K562 (cell line): Measurements from ENCODE around the gene ZMAT2. TPM values are rescaled to one million over a fixed set of nuclear protein-coding genes. Genes with fewer than 3 reads are reported as not detected.

Source experiments
- CBFA2T3 ChIP-seq: fragments of 450-650 bp; IDR thresholded peaks from 2 replicates; pipeline ENCODE4 v1.6.1; 2017
- CXXC5 ChIP-seq: fragments of 250-450 bp; sonication (Bioruptor Pico); IDR thresholded peaks from 2 replicates; pipeline ENCODE4 v1.8.0; 2022; ENCODE audit warnings: inconsistent platforms, mild to moderate bottlenecking, moderate library complexity
- ESRRA ChIP-seq: fragments of 450-650 bp; IDR thresholded peaks from 2 replicates; pipeline ENCODE4 v1.6.1; 2014; ENCODE audit warnings: low read depth, mild to moderate bottlenecking, moderate library complexity, borderline replicate concordance
- FOXM1 ChIP-seq, 2 experiments: fragments of 450-650 bp in 1 of 2; sonication (generic) in 1 of 2; formaldehyde crosslinking in 1 of 2; IDR thresholded peaks; 2 replicates each; pipeline versions ENCODE4 v1.6.1 to v1.9.0; 2017 to 2022; ENCODE audit warnings: low read depth in 2 of 2, mild to moderate bottlenecking in 2 of 2, missing genetic modification reagents in 1 of 2, moderate library complexity in 1 of 2
- GATA2 ChIP-seq: sonication (generic); formaldehyde crosslinking; IDR thresholded peaks from 2 replicates; pipeline ENCODE4 v1.4.0; 2020; ENCODE audit warnings: mild to moderate bottlenecking, missing genetic modification reagents
- GTF2F1 ChIP-seq: IDR thresholded peaks from 2 replicates; pipeline ENCODE4 v1.6.1; 2011; ENCODE audit warnings: low read depth, low read length, improper control_type of control experiment
- KLF16 ChIP-seq: IDR thresholded peaks from 2 replicates; pipeline ENCODE4 v1.6.1; 2016; ENCODE audit warnings: antibody characterized with exemption
- LCOR ChIP-seq: sonication (generic); formaldehyde crosslinking; IDR thresholded peaks from 2 replicates; pipeline ENCODE4 v1.8.0; 2022; ENCODE audit warnings: mild to moderate bottlenecking, missing genetic modification reagents
- NCOA6 ChIP-seq: fragments of 450-650 bp; IDR thresholded peaks from 2 replicates; pipeline ENCODE4 v1.6.1; 2017; ENCODE audit warnings: mild to moderate bottlenecking
- NCOR1 ChIP-seq: fragments of 450-650 bp; IDR thresholded peaks from 2 replicates; pipeline ENCODE4 v1.6.1; 2016; ENCODE audit warnings: mild to moderate bottlenecking, moderate library complexity
- RBM14 ChIP-seq: fragments of 200-400 bp; formaldehyde crosslinking; IDR thresholded peaks from 2 replicates; pipeline ENCODE4 v1.6.1; 2018; ENCODE audit warnings: low read depth, mild to moderate bottlenecking, low read length, moderate library complexity, borderline replicate concordance; ENCODE audit not compliant: insufficient read depth
- SMARCA4 ChIP-seq: fragments of 450-650 bp; IDR thresholded peaks from 2 replicates; pipeline ENCODE4 v1.6.1; 2016
- SOX6 ChIP-seq: fragments of 450-650 bp; IDR thresholded peaks from 2 replicates; pipeline ENCODE4 v1.6.1; 2014; ENCODE audit warnings: mild to moderate bottlenecking
- TBP ChIP-seq: optimal IDR thresholded peaks from 2 replicates; pipeline ENCODE3; 2011; ENCODE audit warnings: low read depth, low read length, improper control_type of control experiment
- ZEB2 ChIP-seq: fragments of 450-650 bp; IDR thresholded peaks from 2 replicates; pipeline ENCODE4 v1.6.1; 2016
- ZNF175 ChIP-seq: fragments of 200-800 bp; sonication (Bioruptor generic); IDR thresholded peaks from 2 replicates; pipeline ENCODE4 v1.6.1; 2016; ENCODE audit warnings: low read depth, mild to moderate bottlenecking, missing genetic modification characterization, missing compliant biosample characterization
- polyA plus RNA-seq, 8 experiments: library from polyadenylated mRNA; depleted of rRNA in 4 of 8; stranded (reverse) in 5 of 8; unstranded in 3 of 8; fragments of >200 nt; fragmentation: Nextera tagmentation in 2 of 8; fragmentation: Illumina TruSeq in 1 of 8; extraction: Ambion mirVana in 2 of 8; extraction: Trizol in 1 of 8; gene quantifications; 2 replicates each; pipeline versions ENCODE4 v1.2.1 to v1.2.3, GENCODE V29; 2011 to 2014; ENCODE audit warnings: inconsistent platforms in 1 of 8, missing spikeins in 1 of 8
- total RNA-seq, 7 experiments: library from RNA; depleted of rRNA in 6 of 7; stranded (reverse); fragments of >200 nt in 6 of 7; fragmentation: Illumina TruSeq in 2 of 7; extraction: Trizol in 2 of 7; gene quantifications; 2 replicates each; pipeline versions ENCODE4 v1.2.1 to v1.2.3, GENCODE V29; 2011 to 2021; ENCODE audit warnings: low replicate concordance in 1 of 7
- TF ChIP-seq, protein P1 (sequence below): fragments of 200-800 bp; sonication (Bioruptor generic); IDR thresholded peaks from 2 replicates; pipeline ENCODE4 v1.6.1; 2017; ENCODE audit warnings: missing genetic modification characterization, missing compliant biosample characterization
- TF ChIP-seq, protein P2 (sequence below): fragments of 150-350 bp; conservative IDR thresholded peaks from 2 replicates; pipeline ENCODE4 v1.6.1; 2014; ENCODE audit warnings: low read length
- TF ChIP-seq, protein P3 (sequence below): sonication (generic); formaldehyde crosslinking; IDR thresholded peaks from 2 replicates; pipeline ENCODE4 v1.8.0; 2022; ENCODE audit warnings: mild to moderate bottlenecking, missing genetic modification reagents

Gene ZMAT2
- total and polyA plus RNA-seq, 9 of the 15 experiments (the other 6 are each of a cell fraction or from before 2014, with no cell fraction given): 44.2 to 101 (median 69.2) TPM

DNA sequence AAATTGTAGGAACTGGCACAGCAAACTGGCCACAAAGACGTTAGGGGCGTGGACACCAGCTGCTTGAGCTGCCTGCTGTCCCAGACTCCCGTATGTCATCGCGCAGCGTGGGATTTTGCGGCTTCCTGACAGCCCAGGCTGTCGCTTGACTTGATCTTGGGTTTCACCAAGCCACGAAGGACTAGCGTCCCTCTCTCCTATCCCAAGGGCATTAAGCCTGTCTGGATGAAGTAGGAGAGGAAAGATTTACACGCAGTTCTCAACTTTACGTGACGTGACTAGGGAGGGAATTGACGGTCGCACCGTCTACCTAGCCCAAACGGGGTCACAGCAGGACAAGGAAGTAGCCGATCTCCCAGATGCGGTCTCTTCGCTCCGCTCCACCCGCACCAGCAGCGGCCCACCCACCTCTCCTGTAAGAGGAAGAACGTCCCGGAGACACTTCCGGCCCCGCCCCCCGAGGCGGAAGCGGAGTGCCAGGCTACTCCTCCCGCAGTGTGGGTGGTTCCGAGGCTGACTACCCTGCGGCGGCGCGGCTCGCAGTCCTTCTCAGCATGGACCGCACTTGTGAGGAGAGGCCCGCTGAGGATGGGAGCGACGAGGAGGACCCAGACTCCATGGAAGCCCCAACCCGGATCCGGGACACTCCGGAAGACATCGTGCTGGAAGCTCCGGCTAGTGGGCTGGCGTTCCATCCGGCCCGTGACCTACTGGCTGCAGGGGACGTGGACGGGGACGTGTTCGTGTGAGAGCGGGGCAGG is 35.7 kb upstream of the ZMAT2 start, which contains the start of gene WDR55 (continued):
- TF ChIP-seq, protein P1, sequence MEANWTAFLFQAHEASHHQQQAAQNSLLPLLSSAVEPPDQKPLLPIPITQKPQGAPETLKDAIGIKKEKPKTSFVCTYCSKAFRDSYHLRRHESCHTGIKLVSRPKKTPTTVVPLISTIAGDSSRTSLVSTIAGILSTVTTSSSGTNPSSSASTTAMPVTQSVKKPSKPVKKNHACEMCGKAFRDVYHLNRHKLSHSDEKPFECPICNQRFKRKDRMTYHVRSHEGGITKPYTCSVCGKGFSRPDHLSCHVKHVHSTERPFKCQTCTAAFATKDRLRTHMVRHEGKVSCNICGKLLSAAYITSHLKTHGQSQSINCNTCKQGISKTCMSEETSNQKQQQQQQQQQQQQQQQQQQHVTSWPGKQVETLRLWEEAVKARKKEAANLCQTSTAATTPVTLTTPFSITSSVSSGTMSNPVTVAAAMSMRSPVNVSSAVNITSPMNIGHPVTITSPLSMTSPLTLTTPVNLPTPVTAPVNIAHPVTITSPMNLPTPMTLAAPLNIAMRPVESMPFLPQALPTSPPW (CRISPR knock-in tag): peak; percentile 89
- TF ChIP-seq ZNF175 (CRISPR knock-in tag) (no peak), RBM14 (no peak), ESRRA (peak; percentile 73; the same call in 1 of the 2 replicates), CBFA2T3 (peak; percentile 25; the same call in 1 of the 2 replicates), NCOR1 (peak; percentile 79), GTF2F1 (0 out of 2 replicates have a peak, but pooled peaks have one; percentile 34), FOXM1 (IDR thresholded peaks at IDR 0.05; ENCODE audit: low read depth) (no peak), FOXM1 (CRISPR knock-in tag; IDR thresholded peaks at IDR 0.05; ENCODE audit: low read depth) (0 out of 2 replicates have a peak, but pooled peaks have one; percentile 32), SOX6 (peak; percentile 39; the same call in 1 of the 2 replicates), SMARCA4 (peak; percentile 37; the same call in 1 of the 2 replicates), NCOA6 (0 out of 2 replicates have a peak, but pooled peaks have one; percentile 25), ZEB2 (peak; percentile 43; the same call in 1 of the 2 replicates), GATA2 (CRISPR knock-in tag) (peak; percentile 22; the same call in 1 of the 2 replicates), LCOR (CRISPR knock-in tag) (peak; percentile 12; the same call in 1 of the 2 replicates), KLF16 (no peak), CXXC5 (CRISPR knock-in tag) (peak; percentile 89), TBP (peak; percentile 70)
- TF ChIP-seq, protein P2, sequence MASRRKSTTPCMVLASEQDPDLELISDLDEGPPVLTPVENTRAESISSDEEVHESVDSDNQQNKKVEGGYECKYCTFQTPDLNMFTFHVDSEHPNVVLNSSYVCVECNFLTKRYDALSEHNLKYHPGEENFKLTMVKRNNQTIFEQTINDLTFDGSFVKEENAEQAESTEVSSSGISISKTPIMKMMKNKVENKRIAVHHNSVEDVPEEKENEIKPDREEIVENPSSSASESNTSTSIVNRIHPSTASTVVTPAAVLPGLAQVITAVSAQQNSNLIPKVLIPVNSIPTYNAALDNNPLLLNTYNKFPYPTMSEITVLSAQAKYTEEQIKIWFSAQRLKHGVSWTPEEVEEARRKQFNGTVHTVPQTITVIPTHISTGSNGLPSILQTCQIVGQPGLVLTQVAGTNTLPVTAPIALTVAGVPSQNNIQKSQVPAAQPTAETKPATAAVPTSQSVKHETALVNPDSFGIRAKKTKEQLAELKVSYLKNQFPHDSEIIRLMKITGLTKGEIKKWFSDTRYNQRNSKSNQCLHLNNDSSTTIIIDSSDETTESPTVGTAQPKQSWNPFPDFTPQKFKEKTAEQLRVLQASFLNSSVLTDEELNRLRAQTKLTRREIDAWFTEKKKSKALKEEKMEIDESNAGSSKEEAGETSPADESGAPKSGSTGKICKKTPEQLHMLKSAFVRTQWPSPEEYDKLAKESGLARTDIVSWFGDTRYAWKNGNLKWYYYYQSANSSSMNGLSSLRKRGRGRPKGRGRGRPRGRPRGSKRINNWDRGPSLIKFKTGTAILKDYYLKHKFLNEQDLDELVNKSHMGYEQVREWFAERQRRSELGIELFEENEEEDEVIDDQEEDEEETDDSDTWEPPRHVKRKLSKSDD: peak; percentile 9; the same call in 1 of the 2 replicates
- TF ChIP-seq, protein P3, sequence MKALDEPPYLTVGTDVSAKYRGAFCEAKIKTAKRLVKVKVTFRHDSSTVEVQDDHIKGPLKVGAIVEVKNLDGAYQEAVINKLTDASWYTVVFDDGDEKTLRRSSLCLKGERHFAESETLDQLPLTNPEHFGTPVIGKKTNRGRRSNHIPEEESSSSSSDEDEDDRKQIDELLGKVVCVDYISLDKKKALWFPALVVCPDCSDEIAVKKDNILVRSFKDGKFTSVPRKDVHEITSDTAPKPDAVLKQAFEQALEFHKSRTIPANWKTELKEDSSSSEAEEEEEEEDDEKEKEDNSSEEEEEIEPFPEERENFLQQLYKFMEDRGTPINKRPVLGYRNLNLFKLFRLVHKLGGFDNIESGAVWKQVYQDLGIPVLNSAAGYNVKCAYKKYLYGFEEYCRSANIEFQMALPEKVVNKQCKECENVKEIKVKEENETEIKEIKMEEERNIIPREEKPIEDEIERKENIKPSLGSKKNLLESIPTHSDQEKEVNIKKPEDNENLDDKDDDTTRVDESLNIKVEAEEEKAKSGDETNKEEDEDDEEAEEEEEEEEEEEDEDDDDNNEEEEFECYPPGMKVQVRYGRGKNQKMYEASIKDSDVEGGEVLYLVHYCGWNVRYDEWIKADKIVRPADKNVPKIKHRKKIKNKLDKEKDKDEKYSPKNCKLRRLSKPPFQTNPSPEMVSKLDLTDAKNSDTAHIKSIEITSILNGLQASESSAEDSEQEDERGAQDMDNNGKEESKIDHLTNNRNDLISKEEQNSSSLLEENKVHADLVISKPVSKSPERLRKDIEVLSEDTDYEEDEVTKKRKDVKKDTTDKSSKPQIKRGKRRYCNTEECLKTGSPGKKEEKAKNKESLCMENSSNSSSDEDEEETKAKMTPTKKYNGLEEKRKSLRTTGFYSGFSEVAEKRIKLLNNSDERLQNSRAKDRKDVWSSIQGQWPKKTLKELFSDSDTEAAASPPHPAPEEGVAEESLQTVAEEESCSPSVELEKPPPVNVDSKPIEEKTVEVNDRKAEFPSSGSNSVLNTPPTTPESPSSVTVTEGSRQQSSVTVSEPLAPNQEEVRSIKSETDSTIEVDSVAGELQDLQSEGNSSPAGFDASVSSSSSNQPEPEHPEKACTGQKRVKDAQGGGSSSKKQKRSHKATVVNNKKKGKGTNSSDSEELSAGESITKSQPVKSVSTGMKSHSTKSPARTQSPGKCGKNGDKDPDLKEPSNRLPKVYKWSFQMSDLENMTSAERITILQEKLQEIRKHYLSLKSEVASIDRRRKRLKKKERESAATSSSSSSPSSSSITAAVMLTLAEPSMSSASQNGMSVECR (CRISPR knock-in tag): peak; percentile 97
